Stimulated activated CD4-positive, alpha-beta T cell treated with anti-CD3 and anti-CD28 coated beads, Interleukin-1b, Interleukin-23, amount 100 ng/mL, for 1 hour (primary cell): ENCODE measurements around the gene WSCD2.

ENCODE experiments used
- DNase-seq, 2 donors: peaks; one replicate each; pipeline ENCODE4 v3.0.0-alpha.2; 2020; ENCODE audit warnings: low read depth in 2 of 2

WSCD2 gene

DNA sequence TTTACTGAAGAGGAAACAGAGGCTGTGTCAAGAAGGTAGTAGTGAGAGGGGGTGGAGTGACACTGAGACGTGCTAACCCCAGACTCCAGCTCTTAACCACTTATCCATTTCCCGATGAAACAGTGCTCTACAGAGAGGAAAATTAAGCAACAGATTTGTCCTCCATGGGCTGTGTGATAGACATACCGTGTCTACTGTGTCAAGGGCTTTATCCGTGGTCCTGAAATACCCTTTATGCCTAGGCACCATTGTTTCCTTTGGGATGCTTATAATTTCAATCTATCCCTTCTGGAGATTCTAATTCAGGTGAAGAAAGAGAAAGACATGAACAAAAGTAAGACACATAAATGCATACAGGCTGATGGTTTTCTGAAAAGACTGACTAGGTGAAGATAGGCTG, 138.4 kb downstream of the WSCD2 start:
- DNase-seq = no peak

DNA sequence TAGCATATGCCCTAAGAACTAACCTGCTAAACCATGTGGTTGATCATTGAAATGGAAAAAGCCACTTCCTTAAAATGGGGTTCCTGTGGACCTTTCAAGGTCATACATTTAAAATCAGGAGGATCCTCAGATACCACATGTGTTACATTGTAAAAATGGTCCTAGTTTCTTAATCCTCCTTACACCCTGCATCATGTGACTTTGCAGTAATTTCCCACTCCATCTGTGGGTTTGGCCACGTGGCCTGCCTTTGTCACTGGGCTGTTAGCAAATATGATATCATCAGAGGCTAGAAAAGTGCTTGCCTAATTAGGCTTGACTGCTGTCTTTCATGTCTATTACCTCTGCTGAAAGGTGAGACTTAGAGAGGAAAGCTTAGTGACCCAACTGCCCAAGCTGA, 139.3 kb downstream of the WSCD2 start:
- no peak for DNase-seq

DNA sequence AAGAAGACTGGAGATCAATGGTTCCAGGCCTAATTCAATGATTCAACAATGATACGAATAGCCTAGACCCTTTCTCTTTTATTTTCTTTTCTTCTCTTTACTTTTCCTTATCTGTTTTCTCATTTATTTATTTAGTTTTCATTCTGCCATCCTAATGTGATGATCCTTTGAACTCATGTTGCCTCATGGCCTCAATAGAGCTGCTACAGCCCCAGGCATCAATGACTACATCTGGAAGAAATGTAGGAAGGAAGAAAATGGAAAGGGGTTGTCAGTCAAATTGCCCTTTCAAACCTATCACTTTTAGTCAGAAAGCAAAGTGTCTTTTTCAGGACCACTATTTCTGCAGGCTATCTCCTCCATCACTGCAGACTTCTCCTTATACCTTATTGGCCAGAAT, 140.1 kb downstream of the WSCD2 start:
- DNase-seq = no peak

DNA sequence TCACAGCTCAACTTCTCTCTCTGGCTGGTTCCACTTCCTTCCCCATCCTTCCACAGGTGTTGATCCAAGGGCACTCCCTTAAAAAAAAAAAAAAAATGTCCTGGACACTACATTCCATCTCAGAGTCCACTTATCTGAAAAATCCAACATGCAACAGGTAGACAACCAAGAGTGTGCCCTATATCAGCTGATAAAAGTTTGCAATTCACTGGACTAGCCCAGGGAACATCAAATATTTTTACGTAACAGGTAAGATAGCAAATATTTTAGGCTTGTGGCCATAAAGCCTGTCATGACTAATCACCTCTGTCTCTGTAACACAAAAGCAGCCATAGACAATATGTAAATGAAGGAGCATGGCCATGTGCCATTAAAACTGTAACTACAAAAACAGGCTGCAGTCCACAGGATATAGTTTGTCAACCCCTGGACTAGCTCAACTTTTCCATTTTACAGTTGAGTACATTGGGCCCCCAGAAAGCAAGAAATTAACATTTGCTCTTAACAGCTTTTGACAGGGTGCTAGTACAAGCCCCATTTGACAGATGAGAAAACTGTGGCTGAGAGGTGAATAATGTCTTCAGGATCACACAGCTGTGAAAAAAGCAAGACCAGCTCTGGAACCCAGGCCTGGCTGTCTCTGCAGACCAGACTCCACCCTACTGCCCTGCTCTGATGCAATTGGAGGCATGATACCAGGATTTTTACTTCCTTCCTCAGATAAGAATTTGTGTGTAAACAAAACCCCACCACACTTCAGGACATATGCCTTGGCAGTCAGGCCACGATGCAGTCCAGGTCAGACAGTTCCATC, 141.2 kb downstream of the WSCD2 start:
- no peak for DNase-seq

DNA sequence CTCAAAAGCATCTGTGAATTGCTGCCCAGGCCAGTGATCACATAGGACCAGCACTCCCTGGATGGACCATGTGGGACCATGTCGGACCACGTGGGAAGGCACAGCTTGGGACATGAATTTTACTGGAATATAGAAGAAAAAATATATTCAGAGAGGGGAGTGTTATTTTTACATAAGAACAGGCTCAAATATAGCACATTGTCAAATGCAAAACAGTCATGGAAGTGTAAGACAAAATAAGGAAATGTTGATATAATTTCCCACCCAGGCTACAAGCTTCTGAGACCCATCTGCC, 141.7 kb downstream of the WSCD2 start:
- DNase-seq = no peak

DNA sequence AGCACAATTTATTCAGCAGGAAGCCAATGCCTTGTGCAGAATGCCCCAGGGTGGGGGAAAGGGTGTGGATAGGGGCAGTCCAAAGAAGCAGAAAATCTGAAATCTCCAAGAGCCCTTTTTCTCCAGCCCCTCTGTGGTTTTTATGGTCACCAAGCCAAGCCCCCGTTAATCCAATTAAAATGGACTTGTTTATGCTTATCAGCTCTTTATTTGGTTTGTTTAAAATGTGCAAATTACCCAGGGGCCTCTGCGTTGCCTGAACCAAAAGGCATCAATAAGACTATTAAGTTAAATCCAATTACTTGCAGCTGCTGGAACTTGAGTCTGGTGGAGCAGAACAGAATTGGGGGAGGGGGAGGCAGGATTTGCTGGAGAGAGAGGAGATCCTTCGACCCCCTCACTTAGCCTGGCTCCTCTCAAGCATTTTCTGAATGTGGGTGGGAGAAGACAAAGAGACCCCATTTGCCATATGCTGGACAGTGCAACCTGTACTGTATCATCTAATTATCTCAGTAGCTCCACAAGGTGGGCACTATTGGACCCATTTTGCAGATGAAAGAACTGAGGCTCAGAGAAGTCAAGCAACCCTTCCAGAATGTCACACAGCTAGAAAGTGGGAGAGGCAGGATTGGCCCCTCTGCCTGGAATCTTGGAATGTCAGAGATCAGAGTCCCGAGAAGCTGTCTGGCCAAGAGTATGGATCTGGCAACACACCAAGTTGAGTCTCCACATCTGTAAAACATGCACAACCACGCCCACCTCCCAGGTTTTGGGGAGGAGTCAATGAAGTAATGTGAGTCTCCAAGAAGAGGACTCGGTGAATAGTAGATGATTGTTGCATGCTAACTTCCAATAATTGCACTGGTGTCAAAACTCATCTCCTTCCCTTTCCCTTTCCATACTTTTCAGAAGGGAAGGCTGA, 143.1 kb downstream of the WSCD2 start:
- DNase-seq = no peak

DNA sequence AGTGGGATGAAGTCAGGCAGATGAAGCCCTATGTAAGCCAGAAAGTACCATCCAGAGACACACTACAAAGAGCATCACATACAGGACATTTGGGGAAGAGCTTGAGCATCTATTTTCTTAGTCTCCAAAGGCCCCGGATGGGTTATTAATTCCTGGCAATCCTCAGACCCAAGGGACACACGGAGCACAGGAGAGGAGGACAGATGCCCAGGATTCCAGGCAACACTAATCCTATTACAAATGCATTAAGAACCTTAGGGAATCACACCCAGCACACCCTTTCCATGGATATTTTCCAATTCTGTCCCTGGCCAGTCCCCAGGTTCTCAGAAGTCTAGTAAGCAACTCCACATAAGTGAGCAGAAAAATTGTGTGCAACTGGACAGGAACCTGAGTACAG, 144.1 kb downstream of the WSCD2 start:
- DNase-seq = no peak

DNA sequence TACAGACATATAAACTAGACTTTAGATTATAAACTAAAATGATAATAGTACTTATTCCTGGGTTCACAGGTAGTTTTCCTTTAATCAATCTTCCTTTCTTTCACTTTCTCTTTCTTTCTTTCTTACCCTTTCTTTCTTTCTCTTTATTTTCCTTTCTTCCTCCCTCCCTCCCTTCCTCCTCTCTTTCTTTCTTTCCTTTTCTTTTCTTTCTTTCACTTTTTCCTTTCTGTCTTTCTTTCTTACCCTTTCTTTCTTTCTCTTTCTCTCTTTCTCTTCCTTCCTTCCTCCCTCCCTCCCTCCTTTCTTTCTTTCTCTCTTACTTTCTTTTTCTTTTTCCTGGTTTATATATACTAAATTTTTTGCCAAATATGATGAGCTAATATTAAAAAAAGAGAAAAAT, 148.5 kb downstream of the WSCD2 start:
- DNase-seq = no peak

DNA sequence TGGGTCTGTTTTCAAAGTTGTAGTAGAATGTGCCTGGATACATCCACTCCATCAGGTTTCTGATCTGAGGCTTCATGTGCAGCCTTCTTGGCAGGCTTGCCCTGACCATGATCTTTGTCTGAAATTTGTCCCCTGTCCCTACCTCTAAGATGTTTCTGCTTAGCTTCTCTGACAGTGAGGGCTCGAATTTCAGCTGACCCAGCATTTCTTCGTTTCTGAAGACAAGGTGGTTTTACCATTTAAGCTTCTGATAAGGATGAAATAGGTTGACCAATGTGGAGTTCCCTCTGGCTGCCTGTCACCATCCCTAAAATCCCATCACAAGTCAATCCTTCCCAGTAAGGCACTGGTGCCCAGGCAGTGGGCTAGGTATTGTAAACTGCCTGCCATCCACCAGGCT, 153.1 kb downstream of the WSCD2 start:
- DNase-seq = no peak

DNA sequence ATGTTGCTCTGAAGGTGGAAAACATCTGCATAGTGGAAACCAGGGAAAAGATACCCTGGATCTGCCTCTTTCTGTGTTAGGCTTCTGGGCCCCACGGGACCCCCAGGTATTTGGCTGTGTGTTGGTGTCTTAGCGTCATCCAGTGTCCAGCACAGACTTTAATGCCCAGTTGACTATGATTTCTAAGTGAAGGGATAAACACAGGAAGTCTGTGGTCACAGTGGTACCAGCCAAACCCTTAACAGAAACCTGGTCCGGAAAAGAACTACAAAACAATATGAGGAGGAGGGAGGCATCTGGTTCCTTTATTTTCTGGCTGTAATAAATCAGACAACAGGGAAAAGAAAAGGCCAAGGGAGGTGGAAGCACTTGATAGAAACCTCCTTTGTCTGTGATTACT, 153.6 kb downstream of the WSCD2 start:
- DNase-seq = no peak

DNA sequence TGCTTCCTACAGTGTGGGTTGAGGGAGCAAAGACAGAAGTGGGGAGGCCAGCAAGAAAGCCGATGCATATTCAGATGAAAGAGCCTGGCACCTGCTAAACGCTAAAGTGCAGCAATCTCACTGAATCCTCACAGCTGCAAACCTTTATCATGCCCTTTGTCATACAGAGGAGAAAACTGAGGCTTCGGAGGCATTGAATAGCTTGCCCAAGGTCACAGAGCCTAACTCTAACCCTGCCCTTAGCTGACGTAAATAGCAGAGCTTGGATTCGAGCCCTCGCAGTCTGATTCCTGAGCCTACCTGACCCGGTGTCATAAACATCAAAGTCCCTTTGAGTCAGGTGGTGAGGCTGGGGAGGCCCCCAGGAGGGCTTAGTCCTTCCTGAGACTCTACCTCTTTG, 155.1 kb downstream of the WSCD2 start:
- DNase-seq = no peak

DNA sequence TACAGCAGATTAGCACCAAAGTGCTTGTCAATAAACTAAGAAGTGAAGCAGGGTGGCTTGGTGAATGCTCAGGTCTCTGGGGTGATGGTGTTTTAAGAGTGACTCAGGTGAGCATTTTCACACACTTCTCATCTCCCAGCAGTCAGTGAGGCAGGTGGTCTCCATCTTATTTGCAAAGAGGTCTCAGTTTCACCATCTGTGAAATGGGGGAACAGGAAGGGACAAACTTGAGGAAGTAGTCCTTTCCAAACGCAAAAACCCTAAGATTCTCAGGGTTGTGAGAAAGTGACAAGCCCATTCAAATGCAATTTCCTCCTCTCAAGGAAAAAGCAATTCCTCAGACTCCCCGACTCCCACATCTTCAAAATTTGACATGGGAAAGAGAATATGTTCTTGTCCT, 155.9 kb downstream of the WSCD2 start:
- DNase-seq = no peak

DNA sequence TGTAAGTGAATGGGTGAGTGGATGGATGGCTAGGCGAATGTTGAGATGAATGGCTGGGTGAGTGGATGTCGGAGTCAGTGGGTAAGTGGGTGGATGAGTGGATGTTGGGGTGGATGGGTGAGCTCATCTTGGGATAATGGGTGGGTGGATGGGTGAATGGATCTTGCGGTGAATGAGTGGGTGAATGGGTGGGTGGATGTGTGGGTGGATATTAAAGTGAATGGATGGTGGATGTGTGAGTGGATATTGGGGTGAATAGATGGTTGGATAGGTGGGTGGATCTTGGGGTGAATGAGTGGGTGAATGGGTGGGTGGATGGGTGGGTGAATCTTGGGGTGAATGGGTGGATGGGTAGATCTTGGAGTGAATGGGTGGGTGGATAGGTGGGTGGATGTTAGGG, 158.1 kb downstream of the WSCD2 start:
- no peak for DNase-seq

DNA sequence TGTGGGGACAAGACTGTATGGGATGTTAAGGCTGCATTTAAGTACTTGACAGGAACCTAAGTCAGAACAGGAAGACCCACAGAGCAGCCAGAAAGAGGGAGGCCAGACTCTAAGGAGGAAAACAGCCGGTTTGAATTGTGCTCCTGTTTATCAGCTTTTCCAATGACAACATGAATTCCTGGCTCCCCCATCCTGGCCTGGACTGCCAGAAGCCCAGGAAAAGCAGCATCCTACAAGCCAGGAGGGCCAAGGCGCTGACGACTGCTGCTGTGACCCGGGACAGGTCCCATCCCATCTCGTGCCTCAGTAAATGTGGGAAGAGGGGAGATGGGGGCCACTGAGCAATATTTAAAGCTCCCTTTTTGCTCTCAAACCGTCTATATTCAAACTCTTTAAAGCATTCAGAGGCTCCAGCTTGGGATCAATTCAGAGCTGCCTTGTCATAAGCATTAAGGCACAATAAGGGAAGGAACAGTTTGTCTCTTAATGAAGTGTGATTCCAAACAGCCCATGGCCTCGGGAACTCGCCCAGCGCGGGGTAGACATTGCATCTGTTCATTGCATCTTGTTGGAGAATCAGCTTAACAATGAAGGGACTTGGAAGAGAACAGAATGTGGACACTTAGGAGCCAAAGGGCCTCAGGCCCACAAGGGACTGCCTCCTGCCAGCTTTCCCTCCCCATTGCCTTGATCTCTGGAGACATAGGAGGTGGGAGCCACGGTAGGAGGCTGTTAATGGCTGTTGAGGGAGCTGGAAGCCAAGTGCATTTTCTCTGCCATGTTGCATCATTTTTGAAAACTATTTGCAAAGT, 160.5 kb downstream of the WSCD2 start:
- no peak for DNase-seq

DNA sequence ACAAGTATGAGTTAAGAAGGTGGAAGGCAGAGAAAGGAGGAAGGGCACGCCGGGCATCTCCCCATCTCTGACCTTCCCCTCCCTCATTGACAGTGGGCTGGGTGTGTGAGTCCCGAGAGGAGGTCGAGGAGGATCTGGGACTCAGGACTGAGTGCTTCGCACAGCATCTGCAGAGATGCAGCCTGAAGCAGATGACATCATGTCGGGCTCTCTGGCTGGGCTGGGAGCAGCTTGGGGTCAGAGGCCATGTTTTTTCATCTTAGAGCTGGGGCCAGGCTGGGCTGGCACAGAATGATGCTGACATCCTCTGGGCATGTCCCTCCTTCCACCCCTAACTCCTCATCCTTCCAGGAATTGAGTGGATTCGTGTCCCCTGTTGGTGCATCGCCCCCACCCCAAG, 166.6 kb downstream of the WSCD2 start:
- no peak for DNase-seq

DNA sequence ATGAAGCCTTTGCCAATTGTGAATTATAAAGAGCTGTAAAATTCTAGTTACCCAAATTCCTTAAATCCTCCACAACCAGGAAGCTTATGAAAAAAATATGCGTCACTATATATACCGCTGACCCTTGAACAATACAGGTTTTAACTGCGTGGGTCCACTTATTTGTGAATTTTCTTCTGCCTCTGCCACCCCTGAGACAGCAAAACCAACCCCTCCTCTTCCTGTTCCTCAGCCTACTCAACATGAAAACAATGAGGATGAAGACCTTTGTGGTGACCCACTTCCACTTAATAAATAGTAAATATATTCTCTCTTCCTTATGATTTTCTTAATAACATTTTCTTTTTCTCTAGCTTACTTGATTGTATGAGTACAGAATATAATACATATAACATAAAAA, 167.9 kb downstream of the WSCD2 start:
- DNase-seq = no peak

DNA sequence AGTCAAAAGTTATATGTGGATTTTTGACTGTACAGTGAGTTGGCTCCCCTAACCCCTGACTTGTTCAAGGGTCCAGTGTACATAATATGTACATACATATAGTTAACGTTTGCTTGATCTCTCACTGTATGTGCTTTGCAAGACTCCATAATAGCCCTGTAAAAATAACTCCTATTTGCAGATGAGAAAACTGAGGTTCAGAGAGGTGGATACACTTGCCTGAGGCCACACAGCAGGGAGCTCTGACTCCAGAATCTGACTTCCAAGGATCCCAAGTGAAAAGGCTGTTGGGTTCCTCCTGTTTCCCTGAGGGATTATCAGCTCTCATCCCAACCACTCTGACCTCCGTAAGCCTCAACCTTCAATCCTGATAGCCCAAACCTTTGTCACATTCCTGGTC, 168.3 kb downstream of the WSCD2 start:
- no peak for DNase-seq

DNA sequence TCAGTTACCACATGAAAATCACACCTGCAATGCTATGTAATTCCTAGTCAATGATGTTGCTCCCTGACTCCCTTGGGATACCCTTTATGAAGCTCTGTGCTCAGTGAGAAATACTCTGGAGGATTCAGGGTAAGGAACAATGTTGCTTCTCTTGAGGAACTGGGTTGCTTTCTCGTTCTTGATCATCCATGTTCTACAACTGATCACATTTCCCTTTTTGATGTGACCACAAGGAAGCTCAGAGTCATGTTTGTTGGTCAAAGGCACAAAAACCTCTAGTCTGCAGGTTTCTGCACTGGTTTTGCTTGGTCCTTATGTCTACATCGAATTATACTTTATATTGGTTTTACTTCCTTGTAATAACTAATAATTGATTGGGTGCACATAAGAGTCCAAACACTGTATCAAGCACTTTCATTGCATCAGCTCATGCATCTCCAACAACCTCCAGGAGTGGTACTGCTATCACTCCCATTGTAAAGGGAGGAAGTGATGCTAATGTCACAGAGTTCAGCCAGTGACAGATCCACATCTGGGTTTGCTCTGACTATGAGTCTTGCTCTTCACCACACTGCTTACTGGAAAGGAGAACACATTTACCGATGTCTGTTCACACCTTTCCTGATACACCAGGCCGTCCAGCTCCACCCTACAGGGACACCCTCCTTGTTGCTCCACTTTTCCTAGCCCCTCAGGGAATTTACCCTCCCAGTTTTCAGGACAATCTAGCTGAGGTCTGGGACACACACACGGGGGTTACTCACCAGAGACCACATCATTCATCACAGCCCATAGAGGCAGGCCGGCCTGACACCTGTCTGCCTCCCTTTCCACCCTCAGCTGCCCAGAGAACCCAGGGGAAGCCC, 169.0 kb downstream of the WSCD2 start:
- DNase-seq = no peak

DNA sequence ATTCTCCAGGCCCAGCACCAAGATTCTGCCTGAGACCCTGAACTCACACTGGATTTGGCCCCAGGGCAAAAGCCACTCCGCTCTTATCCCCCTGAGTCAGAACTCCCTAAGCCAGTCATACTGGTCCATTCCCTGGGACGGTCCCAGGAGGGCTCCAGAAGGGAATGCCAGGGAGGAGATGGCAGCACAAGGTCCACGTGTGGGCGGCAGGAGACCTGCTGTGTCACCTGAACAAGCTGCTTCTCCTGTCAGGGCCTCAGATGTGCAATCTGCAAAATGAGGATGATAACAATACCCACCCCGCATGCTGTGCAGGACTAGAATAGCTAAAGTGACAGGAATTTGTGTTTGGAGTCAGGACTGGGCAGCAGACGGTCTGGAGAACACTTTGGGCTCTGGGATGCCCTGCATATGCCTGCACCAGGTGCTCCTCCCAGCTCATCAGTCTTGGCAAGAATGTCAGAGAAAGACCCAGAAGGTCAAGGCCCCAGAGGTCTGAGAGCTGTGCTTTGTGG, 169.7 kb downstream of the WSCD2 start:
- DNase-seq = no peak

DNA sequence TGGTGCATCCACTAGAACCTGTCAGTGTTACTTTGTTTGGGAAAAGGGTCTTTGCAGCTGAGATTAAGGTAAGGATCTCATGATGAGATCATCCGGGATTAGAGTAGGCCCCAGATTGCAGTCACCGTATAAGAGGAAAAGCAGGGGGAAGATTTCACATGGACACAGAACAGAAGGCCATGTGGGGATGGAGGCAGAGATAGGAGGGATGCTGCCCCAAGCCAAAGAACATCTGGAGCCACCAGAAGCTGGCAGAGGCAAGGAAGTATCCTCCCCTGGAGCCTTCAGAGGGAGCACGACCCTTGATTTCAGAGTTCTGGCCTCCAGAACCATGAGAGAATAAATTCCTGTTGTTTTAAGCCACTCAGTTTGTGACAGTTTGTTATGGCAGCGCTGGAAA, 170.4 kb downstream of the WSCD2 start:
- no peak for DNase-seq
